ENCODE measurements around the gene C3orf22. TPM values are rescaled to one million over a fixed set of nuclear protein-coding genes. Genes with fewer than 3 reads are reported as not detected.
A peak's percentile ranks its signal among the peaks of the same experiment; 100 is the strongest.

The C3orf22 gene
- total RNA-seq, 2 donors from 2014 or later: not detected

GRCh38 chr3:126530171-126531050, 28.3 kb downstream of the C3orf22 start:
- DNase-seq: peak; percentile 63
- ATAC-seq: peak; percentile 20 to 71
- intact Hi-C loops (cut with DNase I): no loop called here

GRCh38 chr3:126529585-126530170, 29.1 kb downstream of the C3orf22 start:
- intact Hi-C loops (cut with DNase I): loop anchor here (10.0 kb wide), 2 partner anchors 925 to 1015 kb away; no protein-coding TSS in a partner anchor
- ATAC-seq (peak in 1 of 2 donors; percentile 4), DNase-seq (peak; percentile 12)

DNA sequence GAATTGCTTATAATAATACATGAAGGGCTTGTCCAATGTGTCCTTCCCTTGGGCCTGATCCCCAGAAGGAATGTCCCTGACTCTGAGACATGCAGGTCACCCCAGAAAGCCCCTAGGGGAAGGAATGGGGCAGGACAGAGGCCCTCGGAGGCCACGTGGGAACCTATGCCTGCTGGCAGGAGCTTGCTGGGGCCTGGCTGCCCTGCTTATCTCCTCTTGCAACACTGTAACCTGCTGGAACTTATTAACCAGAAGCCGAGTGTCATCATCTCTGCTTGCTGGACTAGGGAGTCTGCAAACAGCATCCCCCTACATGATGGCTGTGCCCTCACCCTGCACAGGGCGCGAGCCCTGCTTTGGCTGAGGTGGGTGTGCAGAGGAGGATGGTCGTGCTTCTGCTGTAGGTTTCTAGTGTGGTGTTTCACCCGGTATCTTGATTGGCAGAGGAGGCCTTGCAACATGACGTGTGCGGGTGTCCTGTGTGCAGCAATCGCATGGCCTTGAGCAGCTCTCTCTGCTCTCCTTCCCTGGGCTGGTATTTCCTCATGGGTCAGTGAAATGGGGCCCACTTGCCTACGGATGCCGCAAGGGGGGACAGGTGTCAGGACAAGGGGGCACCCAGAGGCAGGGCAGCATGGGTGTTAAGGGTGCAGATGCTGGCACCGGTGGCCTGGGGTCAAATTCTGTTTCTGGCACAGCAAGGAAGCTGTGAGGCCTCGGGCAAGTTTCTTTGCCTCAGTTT, 29.8 kb downstream of the C3orf22 start:
- intact Hi-C loops (cut with DNase I): loop anchor here (10.0 kb wide), 2 partner anchors 926 to 1016 kb away; no protein-coding TSS in a partner anchor
- ATAC-seq: peak; percentile 40 to 81
- peak; percentile 19 for DNase-seq

GRCh38 chr3:126528419-126528799, 30.3 kb downstream of the C3orf22 start:
- intact Hi-C loops (cut with DNase I): loop anchor here (10.0 kb wide), 2 partner anchors 926 to 1016 kb away; no protein-coding TSS in a partner anchor
- ATAC-seq: no peak
- DNase-seq: peak; percentile 5

GRCh38 chr3:126527455-126528211, 31.1 kb downstream of the C3orf22 start:
- DNase-seq: peak; percentile 10
- ATAC-seq: no peak
- intact Hi-C loops (cut with DNase I): loop anchor here (10.0 kb wide), 2 partner anchors 927 to 1017 kb away; no protein-coding TSS in a partner anchor

- intact Hi-C loops (cut with DNase I): loop anchor here (10.0 kb wide), 2 partner anchors 928 to 1018 kb away; no protein-coding TSS in a partner anchor
- ATAC-seq: no peak
- DNase-seq: peak; percentile 2
These were observed 31.7 kb downstream of the C3orf22 start for GRCh38 chr3:126527006-126527405.

GRCh38 chr3:126526668-126527005, 32.1 kb downstream of the C3orf22 start:
- intact Hi-C loops (cut with DNase I): loop anchor here (10.0 kb wide), 2 partner anchors 928 to 1018 kb away; no protein-coding TSS in a partner anchor
- ATAC-seq: no peak
- DNase-seq: peak; percentile 10

- no peak for ATAC-seq
- intact Hi-C loops (cut with DNase I): loop anchor here (10.0 kb wide), 2 partner anchors 929 to 1019 kb away; no protein-coding TSS in a partner anchor
- DNase-seq: peak; percentile 8
These were observed 32.7 kb downstream of the C3orf22 start for GRCh38 chr3:126525853-126526667.

DNA sequence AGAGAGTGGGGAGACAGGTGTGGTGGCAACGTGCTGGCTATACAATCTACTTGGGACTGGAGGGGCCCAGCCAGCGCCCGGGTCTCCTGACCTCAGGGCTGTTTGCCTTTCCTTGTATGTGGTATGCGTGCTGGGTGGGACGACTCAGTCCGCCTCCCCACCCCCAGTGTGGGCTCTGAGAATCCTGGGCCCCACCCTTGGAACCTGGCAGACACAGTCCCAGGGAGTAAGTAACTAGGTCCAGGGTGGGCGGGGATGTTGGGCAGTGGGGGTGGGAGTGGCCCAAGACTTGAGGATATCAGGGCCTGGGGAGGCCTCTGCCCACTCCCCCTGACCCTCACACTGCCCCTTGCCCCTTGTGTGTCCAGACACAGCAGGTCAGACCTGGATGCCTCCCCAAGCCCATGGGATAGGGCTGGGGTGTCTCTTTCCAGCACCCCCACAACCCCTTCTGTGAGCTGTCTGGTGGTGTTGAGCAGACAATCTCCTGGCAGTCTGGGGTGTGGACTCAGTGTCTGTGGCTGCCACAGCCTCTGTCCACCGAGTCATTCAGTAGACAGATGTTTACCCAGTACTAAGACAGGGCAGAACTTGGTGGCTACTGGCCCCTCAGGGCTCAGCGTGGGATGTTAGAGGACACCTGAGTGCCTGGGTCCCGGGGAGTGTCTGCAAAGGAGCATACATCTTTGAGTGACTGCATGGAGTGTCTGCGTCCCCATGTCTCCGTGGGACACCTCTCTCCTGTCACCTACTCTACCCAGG, 33.5 kb downstream of the C3orf22 start:
- intact Hi-C loops (cut with DNase I): loop anchor here (10.0 kb wide), 2 partner anchors 930 to 1020 kb away; no protein-coding TSS in a partner anchor
- DNase-seq: peak; percentile 18

GRCh38 chr3:126524429-126524988, 34.2 kb downstream of the C3orf22 start:
- ATAC-seq: peak in 1 of 2 donors; percentile 23

More for the DNA sequence above, 33.5 kb downstream of the C3orf22 start:
- no peak for ATAC-seq

DNA sequence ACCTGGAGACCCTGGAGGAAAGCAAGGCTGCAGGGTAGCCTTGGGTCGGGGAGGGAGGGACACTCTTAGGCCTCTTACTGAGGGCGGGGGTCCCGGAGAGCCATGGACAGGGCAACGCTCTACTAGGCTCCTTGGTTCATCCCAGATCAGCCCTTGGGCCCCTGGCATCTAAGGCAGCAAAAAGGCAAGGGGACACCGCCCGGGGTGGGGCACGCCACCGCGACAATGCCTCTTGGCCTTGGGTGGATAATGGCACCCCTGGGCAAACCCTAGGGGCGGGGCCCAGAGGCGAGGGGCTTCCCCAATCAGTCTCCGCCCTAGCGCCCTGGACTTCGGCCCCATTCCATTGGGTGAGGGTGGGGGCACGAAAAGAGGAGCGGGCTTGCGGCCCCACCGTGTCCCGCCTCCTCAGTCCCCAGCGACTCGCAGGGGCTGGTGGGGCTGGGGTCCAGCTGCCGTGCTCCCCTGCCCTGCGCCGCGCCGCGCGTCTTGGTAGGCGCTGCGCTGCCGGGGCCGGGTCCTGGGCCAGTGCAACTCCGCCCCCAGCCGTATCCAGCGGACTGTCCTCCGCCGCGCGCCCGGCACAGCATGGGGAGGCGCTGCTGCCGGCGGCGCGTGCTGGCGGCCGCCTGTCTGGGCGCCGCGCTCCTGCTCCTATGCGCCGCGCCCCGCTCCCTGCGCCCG, 34.8 kb downstream of the C3orf22 start, which contains the start of gene CHST13:
Gene CHST13, plus strand, starts transcription at position 411 of the 684 bp plus-strand sequence. Its CDS starts 178 bp downstream, at position 589.
- ATAC-seq: peak; percentile 83 to 85
- intact Hi-C loops (cut with DNase I): loop anchor here (10.0 kb wide), 2 partner anchors 931 to 1021 kb away; no protein-coding TSS in a partner anchor
- DNase-seq: peak; percentile 52

More at GRCh38 chr3:126524429-126524988, 34.2 kb downstream of the C3orf22 start:
- intact Hi-C loops (cut with DNase I): loop anchor here (10.0 kb wide), 2 partner anchors 930 to 1020 kb away; no protein-coding TSS in a partner anchor
- peak; percentile 37 for DNase-seq

GRCh38 chr3:126522363-126522788, 36.4 kb downstream of the C3orf22 start:
- intact Hi-C loops (cut with DNase I): loop anchor here (10.0 kb wide), 2 partner anchors 932 to 1022 kb away; no protein-coding TSS in a partner anchor
- DNase-seq: peak; percentile 54
- ATAC-seq: peak in 1 of 2 donors; percentile 17

DNA sequence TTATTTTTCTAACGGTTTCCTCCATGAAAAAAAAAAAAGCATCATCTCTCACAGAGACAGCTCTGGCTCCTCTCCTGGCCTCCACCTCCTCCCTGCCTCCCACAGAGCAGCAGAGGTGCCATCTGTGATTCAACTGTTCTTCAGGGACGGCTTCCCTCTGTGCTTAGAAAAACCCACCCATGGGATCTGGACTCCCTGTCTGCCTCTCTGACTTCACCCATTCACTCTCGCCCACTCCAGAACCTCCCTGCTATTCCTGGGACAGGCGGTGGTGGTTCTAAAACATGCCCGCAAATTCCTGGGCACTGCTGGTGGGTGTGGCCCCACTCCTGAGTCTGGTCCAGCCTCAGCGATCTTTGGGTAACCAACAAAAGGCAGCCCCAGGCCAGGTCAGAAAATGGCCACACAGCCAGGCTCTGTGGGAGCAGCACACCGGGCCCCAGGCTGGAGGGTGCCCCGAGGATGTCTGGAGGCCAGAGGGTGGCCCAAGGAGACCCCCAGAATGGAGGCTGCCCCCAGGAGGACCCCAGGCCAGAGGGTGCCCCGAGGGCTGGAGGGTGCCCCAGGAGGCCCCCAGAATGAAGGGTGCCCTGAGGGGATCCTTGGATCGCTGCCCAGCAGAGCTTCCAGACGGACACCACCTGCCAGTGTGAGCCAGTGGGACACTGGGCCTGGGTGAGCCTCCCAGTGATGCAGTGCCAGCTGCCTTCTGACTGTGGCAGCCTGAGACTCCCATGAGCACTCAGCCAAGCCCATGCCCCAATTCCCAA, 37.4 kb downstream of the C3orf22 start:
- intact Hi-C loops (cut with DNase I): loop anchor here (10.0 kb wide), 2 partner anchors 933 to 1023 kb away; no protein-coding TSS in a partner anchor
- ATAC-seq (no peak), DNase-seq (peak; percentile 27)
